Common myeloid progenitor, CD34-positive (primary cell): ENCODE data around the gene IL17A.
"Not testable (repeated sequence)": the region's sequence is repeated elsewhere in the genome, so short reads cannot be mapped to it uniquely, and the experiment has no call there.

Experiments used
- CTCF ChIA-PET: fragments of 350-600 bp; sonication (Branson Sonifier 250); formaldehyde crosslinking; loops from one replicate; lab custom pipeline; 2021; ENCODE audit warnings: antibody characterized with exemption; lab: Charles Lee
- POLR2A ChIA-PET: fragments of 350-600 bp; sonication (Branson Sonifier 250); formaldehyde crosslinking; loops from one replicate; lab custom pipeline; 2021; ENCODE audit warnings: antibody characterized with exemption; lab: Charles Lee
- DNase-seq, 3 donors: peaks; one replicate each; pipeline versions ENCODE4 v3.0.0 to v3.0.0-alpha.2; 2013
- H3K27ac ChIP-seq, 2 experiments: 1 replicate in 1 of 2; 2 replicates in 1 of 2; pipeline ENCODE4 v1.7.0; 2013; ENCODE audit warnings: inconsistent platforms in 2 of 2, low read length in 2 of 2, mild to moderate bottlenecking in 2 of 2, low read depth in 1 of 2, moderate library complexity in 1 of 2; ENCODE audit not compliant: severe bottlenecking in 2 of 2, insufficient read depth in 1 of 2, poor library complexity in 1 of 2
- H3K27me3 ChIP-seq, 5 experiments: replicated peaks in 2 of 5; 1 replicate in 3 of 5; 2 replicates in 2 of 5; pipeline versions ENCODE4 v1.6.1 to v1.7.0; 2013; ENCODE audit warnings: low read length in 4 of 5, mild to moderate bottlenecking in 2 of 5, moderate library complexity in 2 of 5, inconsistent platforms in 1 of 5; ENCODE audit not compliant: insufficient read depth in 5 of 5, control insufficient read depth in 4 of 5
- H3K36me3 ChIP-seq, 4 experiments: 1 replicate in 2 of 4; 2 replicates in 2 of 4; pipeline versions ENCODE4 v1.6.1 to v1.7.0; 2013; ENCODE audit warnings: low read length in 3 of 4, control low read depth in 1 of 4, mild to moderate bottlenecking in 1 of 4; ENCODE audit not compliant: control insufficient read depth in 4 of 4, insufficient read depth in 4 of 4
- H3K4me1 ChIP-seq, 4 experiments: 1 replicate in 3 of 4; 2 replicates in 1 of 4; pipeline versions ENCODE4 v1.6.1 to v1.7.1; 2013; ENCODE audit warnings: low read length in 3 of 4, mild to moderate bottlenecking in 3 of 4, control low read depth in 1 of 4, inconsistent platforms in 1 of 4, moderate library complexity in 1 of 4; ENCODE audit not compliant: control insufficient read depth in 4 of 4, insufficient read depth in 4 of 4; ENCODE audit errors: control extremely low read depth in 1 of 4
- H3K4me3 ChIP-seq, 7 experiments: 1 replicate in 4 of 7; 2 replicates in 3 of 7; pipeline versions ENCODE4 v1.5.1 to v1.7.0; 2013; ENCODE audit warnings: mild to moderate bottlenecking in 7 of 7, low read length in 6 of 7, moderate library complexity in 6 of 7, inconsistent platforms in 2 of 7, low read depth in 2 of 7, control low read depth in 1 of 7; ENCODE audit not compliant: insufficient read depth in 4 of 7, control insufficient read depth in 1 of 7; ENCODE audit errors: extremely low read depth in 1 of 7
- H3K9me3 ChIP-seq, 5 experiments: 1 replicate in 4 of 5; 2 replicates in 1 of 5; pipeline versions ENCODE4 v1.6.1 to v1.7.1; 2013; ENCODE audit warnings: low read length in 4 of 5, mild to moderate bottlenecking in 2 of 5, inconsistent platforms in 1 of 5, low read depth in 1 of 5, moderate library complexity in 1 of 5; ENCODE audit not compliant: control insufficient read depth in 4 of 5, insufficient read depth in 2 of 5; ENCODE audit errors: control extremely low read depth in 1 of 5
- whole genome bisulfite sequencing: methylation state at CpG from one replicate; pipeline ENCODE4 v1.1.5; 2013; ENCODE audit not compliant: insufficient coverage; 5-methylcytosine and 5-hydroxymethylcytosine counted together

The IL17A gene

DNA sequence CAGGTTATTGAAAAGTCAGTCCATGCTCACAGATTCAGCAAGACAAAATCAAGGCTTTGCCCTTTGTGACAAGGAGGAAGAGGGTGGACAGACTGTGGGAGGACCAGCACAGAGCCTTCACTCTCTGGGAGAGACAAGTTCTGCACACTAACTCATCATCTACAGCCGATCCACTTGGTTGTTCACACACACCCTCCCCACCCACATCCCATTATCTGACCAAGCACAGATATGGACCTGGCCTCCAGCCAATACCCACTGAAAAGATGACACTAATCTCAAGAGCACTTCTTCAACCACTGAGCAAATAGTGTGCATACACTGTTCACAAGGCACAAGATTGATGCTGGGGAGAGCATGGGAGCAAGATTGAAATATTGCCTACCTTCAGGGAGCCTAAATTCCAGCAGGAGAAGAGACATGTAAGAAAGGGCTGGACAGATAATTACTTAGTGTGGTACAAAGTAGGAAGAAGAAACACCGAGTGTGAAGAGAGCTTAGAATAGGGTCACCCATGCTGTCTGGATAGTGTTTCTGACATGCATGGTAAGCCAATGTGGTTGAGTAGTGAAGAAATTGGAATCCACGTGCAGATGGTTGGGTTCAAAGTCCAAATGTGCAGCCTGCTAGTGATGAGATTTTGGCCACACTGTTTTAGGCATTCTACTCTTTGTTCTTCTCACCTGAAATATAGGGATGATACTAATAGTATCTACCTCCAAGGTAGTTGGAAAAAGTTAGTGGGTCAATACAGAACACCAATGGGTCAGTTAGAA is 21.7 kb upstream of the IL17A start:
- Histone ChIP-seq H3K4me1 (peaks cover 0 to 6% (median 2%) of the 10 kb centered on the region in 4 experiments), H3K4me3 (no peak overlapping the region), H3K27me3 (no peaks in the 10 kb centered on the region), H3K9me3 (peaks cover 0 to 6% (median 5%) of the 10 kb centered on the region in 5 experiments), H3K27ac (no peak overlapping the region), H3K36me3 (no peaks in the 10 kb centered on the region)
- POLR2A ChIA-PET: no interaction called here
- CTCF ChIA-PET: interaction anchor here (0.8 to 8.6 kb wide), 11 partner anchors 10 to 231 kb away, joined by 3 to 147 read pairs (median 5); no protein-coding TSS in a partner anchor
- peak in 2 of 3 donors; percentile 31 to 36 for DNase-seq
- WGBS: 44% methylated on average over 2 of the region's 3 CpGs

DNA sequence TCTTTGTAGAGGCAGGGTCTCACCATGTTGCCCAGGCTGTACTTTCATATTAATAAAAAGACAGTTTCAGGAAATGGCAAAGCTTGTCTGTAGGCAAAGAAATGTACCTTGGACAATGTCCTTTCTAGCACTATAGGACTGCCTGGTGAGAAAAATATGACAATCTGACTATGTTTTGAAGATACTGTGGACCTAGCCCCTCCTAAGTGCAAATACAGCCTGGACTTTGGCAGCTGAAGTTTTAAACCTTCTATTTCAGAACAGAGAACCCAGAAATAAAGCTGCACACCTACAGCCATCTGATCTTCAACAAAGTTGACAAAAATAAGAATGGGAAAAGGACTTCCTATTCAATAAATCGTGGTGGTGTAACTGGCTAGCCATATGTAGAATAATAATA is 18.9 kb upstream of the IL17A start:
- H3K27me3 ChIP-seq: no peaks in the 10 kb centered on the region
- no peaks in the 10 kb centered on the region for H3K36me3 ChIP-seq
- CTCF ChIA-PET: interaction anchor here (0.6 to 8.6 kb wide), 3 partner anchors 12 to 728 kb away, joined by 3 to 147 read pairs (median 3); no protein-coding TSS in a partner anchor
- H3K4me1 ChIP-seq: peaks cover 0 to 6% (median 2%) of the 10 kb centered on the region in 4 experiments
- no peak overlapping the region for H3K4me3 ChIP-seq
- POLR2A ChIA-PET: no interaction called here
- no peak overlapping the region for H3K27ac ChIP-seq
- DNase-seq: no peak
- H3K9me3 ChIP-seq: no peaks in the 10 kb centered on the region
- WGBS: no CpG with 5 or more reads among the region's 1 CpG

DNA sequence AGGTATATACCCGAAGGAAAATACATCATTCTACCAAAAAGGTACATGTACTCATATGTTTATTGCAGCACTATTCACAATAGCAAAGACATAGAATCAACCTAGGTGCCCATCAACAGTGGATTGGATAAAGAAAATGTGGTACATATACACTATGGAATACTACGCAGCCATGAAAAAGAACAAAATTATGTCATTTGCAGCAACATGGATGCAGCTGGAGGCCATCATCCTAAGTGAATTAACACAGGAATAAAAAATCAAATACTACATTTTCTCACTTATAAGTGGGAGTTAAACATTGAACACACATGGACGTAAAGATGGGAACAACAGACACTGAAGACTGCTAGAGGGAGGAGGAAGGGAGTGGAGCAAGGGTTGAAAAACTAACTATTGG is 17.8 kb upstream of the IL17A start:
- CTCF ChIA-PET: interaction anchor here (1.9 kb wide), 1 partner anchor 16 kb away, joined by 5 read pairs; no protein-coding TSS in a partner anchor
- H3K36me3 ChIP-seq, POLR2A ChIA-PET, DNase-seq, H3K9me3 ChIP-seq, H3K27me3 ChIP-seq, H3K27ac ChIP-seq, H3K4me1 ChIP-seq, H3K4me3 ChIP-seq: not testable (repeated sequence)
- 100% methylated on average over 1 of the region's 3 CpGs for WGBS

DNA sequence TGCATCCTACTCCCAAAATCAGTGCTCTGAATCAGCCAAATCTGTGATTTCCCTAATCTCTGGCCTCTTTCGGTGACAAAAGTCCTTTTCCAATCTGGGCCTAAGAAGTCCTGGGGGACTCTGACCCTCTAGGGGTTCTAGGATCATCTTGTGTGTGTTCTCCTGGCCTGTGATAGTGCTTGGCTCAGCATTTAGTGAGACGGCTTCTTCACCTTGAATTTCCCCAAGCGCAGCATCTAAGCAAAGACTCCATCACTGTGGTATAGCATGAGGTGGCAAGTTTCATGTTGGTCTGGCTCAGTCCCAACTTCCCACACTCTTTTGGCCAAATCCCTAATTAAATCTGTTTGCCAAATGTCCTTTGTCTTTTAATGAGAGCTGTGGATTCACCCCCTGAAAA is 12.1 kb upstream of the IL17A start:
- 96% methylated on average over 3 of the region's 3 CpGs for WGBS
- ChIA-PET CTCF (interaction anchor here (1.6 to 3.0 kb wide), 3 partner anchors 9 to 90 kb away, joined by 4 to 15 read pairs (median 7); no protein-coding TSS in a partner anchor), POLR2A (no interaction called here)

DNA sequence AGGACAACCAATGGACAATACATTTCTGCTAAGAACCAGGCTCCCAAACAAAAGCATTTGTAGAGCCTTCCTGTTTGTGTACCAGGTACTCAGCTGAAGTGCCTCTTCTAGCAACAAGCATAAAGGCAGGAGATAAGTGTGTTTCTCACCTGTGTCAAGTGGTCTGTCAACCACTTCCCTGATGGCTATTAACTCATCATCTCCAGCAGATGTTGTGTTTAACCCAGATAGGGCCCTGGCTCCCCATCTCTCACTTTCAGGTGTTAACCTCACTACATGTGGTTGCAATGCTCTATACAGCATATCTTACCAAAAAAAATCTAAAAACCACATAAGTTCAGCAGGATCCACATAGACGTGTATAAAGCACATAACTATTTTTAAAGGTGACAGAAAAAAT is 9.6 kb upstream of the IL17A start:
- Histone ChIP-seq H3K36me3 (no peaks in the 10 kb centered on the region), H3K27ac (no peak overlapping the region), H3K27me3 (no peaks in the 10 kb centered on the region), H3K4me3 (no peak overlapping the region), H3K4me1 (peaks cover 0 to 15% (median 5%) of the 10 kb centered on the region in 4 experiments), H3K9me3 (no peaks in the 10 kb centered on the region)
- WGBS: no CpG with 5 or more reads among the region's 1 CpG
- no peak for DNase-seq
- CTCF ChIA-PET: interaction anchor here (1.4 to 3.0 kb wide), 3 partner anchors 14 to 88 kb away, joined by 3 to 15 read pairs (median 9); no protein-coding TSS in a partner anchor
- POLR2A ChIA-PET: no interaction called here

More for the DNA sequence above, 12.1 kb upstream of the IL17A start:
- DNase-seq: no peak
- H3K9me3 ChIP-seq: no peaks in the 10 kb centered on the region
- H3K27ac ChIP-seq: no peak overlapping the region
- H3K27me3 ChIP-seq: no peaks in the 10 kb centered on the region
- H3K4me1 ChIP-seq: no peaks in the 10 kb centered on the region
- no peak overlapping the region for H3K4me3 ChIP-seq
- no peaks in the 10 kb centered on the region for H3K36me3 ChIP-seq

DNA sequence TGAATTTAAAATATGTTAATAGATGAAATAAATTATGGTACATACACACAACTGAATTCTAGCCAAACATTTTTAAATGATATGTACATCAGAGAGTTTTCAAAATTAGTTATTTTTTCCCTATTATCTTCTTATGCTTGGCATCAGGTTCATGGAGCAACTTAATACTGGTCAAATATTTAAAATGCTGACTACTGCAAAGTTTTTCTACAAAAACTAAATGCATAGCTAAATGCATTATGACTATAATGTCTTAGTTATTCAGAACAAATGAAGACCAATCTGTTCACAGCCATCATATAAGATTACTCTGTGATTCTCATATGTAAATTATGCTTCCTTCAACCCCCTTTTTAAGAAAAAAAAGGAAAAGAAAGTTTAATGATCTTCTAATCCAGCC is 8.2 kb upstream of the IL17A start:
- no peak for DNase-seq
- ChIA-PET CTCF (interaction anchor here (1.1 to 1.4 kb wide), 2 partner anchors 56 to 87 kb away, joined by 3 read pairs; no protein-coding TSS in a partner anchor), POLR2A (no interaction called here)
- Histone ChIP-seq H3K36me3 (no peaks in the 10 kb centered on the region), H3K4me3 (no peak overlapping the region), H3K27me3 (no peaks in the 10 kb centered on the region), H3K4me1 (peaks cover 0 to 16% (median 5%) of the 10 kb centered on the region in 4 experiments), H3K27ac (no peak overlapping the region), H3K9me3 (no peaks in the 10 kb centered on the region)
